HEK293T (cell line): ENCODE measurements around the gene ACY1.

Experiments used
- ARNT ChIP-seq: fragments of 450-650 bp; IDR thresholded peaks from 2 replicates; pipeline ENCODE4 v1.6.1; 2017; ENCODE audit warnings: mild to moderate bottlenecking
- CTBP1 ChIP-seq: fragments of 450-650 bp; IDR thresholded peaks from 2 replicates; pipeline ENCODE4 v1.6.1; 2016; ENCODE audit warnings: borderline replicate concordance
- ELF4 ChIP-seq: fragments of 450-650 bp; IDR thresholded peaks from 2 replicates; pipeline ENCODE4 v1.6.1; 2017; ENCODE audit warnings: antibody characterized with exemption
- FOXA1 ChIP-seq: fragments of 450-650 bp; IDR thresholded peaks from 2 replicates; pipeline ENCODE4 v1.6.1; 2016; ENCODE audit warnings: mild to moderate bottlenecking
- FOXK2 ChIP-seq: fragments of 450-650 bp; IDR thresholded peaks from 2 replicates; pipeline ENCODE4 v1.6.1; 2016; ENCODE audit warnings: mild to moderate bottlenecking
- HDGF ChIP-seq: fragments of 450-650 bp; IDR thresholded peaks from 2 replicates; pipeline ENCODE4 v1.6.1; 2017; ENCODE audit warnings: antibody characterized with exemption, borderline replicate concordance
- NFRKB ChIP-seq: fragments of 450-650 bp; IDR thresholded peaks from 2 replicates; pipeline ENCODE4 v1.6.1; 2016; ENCODE audit warnings: mild to moderate bottlenecking, moderate library complexity
- PKNOX1 ChIP-seq: fragments of 450-650 bp; IDR thresholded peaks from 2 replicates; pipeline ENCODE4 v1.6.1; 2016
- SP1 ChIP-seq: fragments of 450-650 bp; IDR thresholded peaks from 2 replicates; pipeline ENCODE4 v1.6.1; 2017
- SUZ12 ChIP-seq: fragments of 450-650 bp; IDR thresholded peaks from 2 replicates; pipeline ENCODE4 v1.6.1; 2016; ENCODE audit warnings: mild to moderate bottlenecking
- TARDBP ChIP-seq: fragments of 450-650 bp; IDR thresholded peaks from 2 replicates; pipeline ENCODE4 v1.6.1; 2016
- ZNF384 ChIP-seq: fragments of 450-650 bp; IDR thresholded peaks from 2 replicates; pipeline ENCODE4 v1.6.1; 2016

- TF ChIP-seq SP1 = no peak
- no peak for TF ChIP-seq PKNOX1
- TF ChIP-seq ZNF384 = no peak
- TF ChIP-seq SUZ12 = no peak
- no peak for TF ChIP-seq FOXA1
- no peak for TF ChIP-seq FOXK2
- no peak for TF ChIP-seq CTBP1
- no peak for TF ChIP-seq ARNT
- no peak for TF ChIP-seq TARDBP
- TF ChIP-seq ELF4 = no peak
- TF ChIP-seq NFRKB = no peak
- TF ChIP-seq HDGF = no peak
Observed at GRCh38 chr3:52015438-52016228, 32.3 kb downstream of the ACY1 start.
